B cell (primary cell): ENCODE data around the gene DIPK1B. TPM values are rescaled to one million over a fixed set of nuclear protein-coding genes. Genes with fewer than 3 reads are reported as not detected.
A peak's percentile ranks its signal among the peaks of the same experiment; 100 is the strongest.

ENCODE experiments used
- ATAC-seq: fragments of 200-7000 bp; cut with Tn5 transposase; one replicate; pipeline ENCODE4 v1.10.0; 2021; ENCODE audit warnings: low read depth, mild to moderate bottlenecking, moderate number of reproducible peaks, moderate library complexity
- CTCF ChIA-PET: fragments of 350-600 bp; sonication (Branson Sonifier 250); formaldehyde crosslinking; loops from one replicate; lab custom pipeline; 2021; ENCODE audit warnings: antibody characterized with exemption, inconsistent platforms; lab: Charles Lee
- POLR2A ChIA-PET: fragments of 350-600 bp; sonication (Branson Sonifier 250); formaldehyde crosslinking; loops from one replicate; lab custom pipeline; 2021; ENCODE audit warnings: antibody characterized with exemption; lab: Charles Lee
- DNase-seq: peaks from one replicate; pipeline ENCODE4 v3.0.0; 2013
- H2AFZ ChIP-seq: 2 replicates; pipeline ENCODE4 v1.6.1; 2012; ENCODE audit warnings: mild to moderate bottlenecking, low read depth, low read length; ENCODE audit not compliant: insufficient read depth, poor library complexity, severe bottlenecking
- H3K27ac ChIP-seq, 2 donors: 1 replicate in 1 of 2; 2 replicates in 1 of 2; pipeline ENCODE4 v1.5.1; 2012 to 2013; ENCODE audit warnings: low read length in 2 of 2, mild to moderate bottlenecking in 2 of 2, moderate library complexity in 1 of 2
- H3K27me3 ChIP-seq, 4 experiments: fragments of 200-600 bp in 1 of 4; sonication (generic) in 1 of 4; replicated peaks in 1 of 4; 1 replicate in 2 of 4; 2 replicates in 2 of 4; pipeline versions ENCODE4 v1.6.1 to v1.7.0; 2013 to 2016; ENCODE audit warnings: low read length in 3 of 4, mild to moderate bottlenecking in 2 of 4, mixed read lengths in 1 of 4, moderate library complexity in 1 of 4; ENCODE audit not compliant: insufficient read depth in 4 of 4, control insufficient read depth in 3 of 4; ENCODE audit errors: control extremely low read depth in 1 of 4
- H3K36me3 ChIP-seq, 2 experiments: replicated peaks in 1 of 2; 1 replicate in 1 of 2; 2 replicates in 1 of 2; pipeline versions ENCODE4 v1.6.1 to v1.7.1; 2013; ENCODE audit warnings: low read length in 1 of 2; ENCODE audit not compliant: insufficient read depth in 2 of 2, control insufficient read depth in 1 of 2; ENCODE audit errors: control extremely low read depth in 1 of 2, extremely low read depth in 1 of 2
- H3K4me1 ChIP-seq, 2 donors: fragments of 200-600 bp in 1 of 2; sonication (generic) in 1 of 2; 1 replicate in 1 of 2; 2 replicates in 1 of 2; pipeline versions ENCODE4 v1.5.1 to v1.6.1; 2013 to 2017; ENCODE audit warnings: low read length in 2 of 2; ENCODE audit not compliant: control insufficient read depth in 2 of 2, insufficient read depth in 2 of 2
- H3K4me2 ChIP-seq: replicated peaks from 2 replicates; pipeline ENCODE3; 2012; ENCODE audit warnings: mild to moderate bottlenecking, low read depth, low read length; ENCODE audit not compliant: poor library complexity, severe bottlenecking
- H3K4me3 ChIP-seq, 5 experiments: fragments of 200-600 bp in 1 of 5; sonication (generic) in 1 of 5; 1 replicate in 3 of 5; 2 replicates in 2 of 5; pipeline versions ENCODE4 v1.5.1 to v1.7.0; 2011 to 2016; ENCODE audit warnings: low read length in 4 of 5, mild to moderate bottlenecking in 4 of 5, low read depth in 2 of 5, control low read depth in 1 of 5, moderate library complexity in 1 of 5; ENCODE audit not compliant: insufficient read depth in 1 of 5; ENCODE audit errors: control extremely low read depth in 1 of 5, extremely low read depth in 1 of 5
- H3K79me2 ChIP-seq: fragments of 200-600 bp; sonication (generic); one replicate; pipeline ENCODE4 v1.6.0; 2016; ENCODE audit warnings: low read length; ENCODE audit not compliant: control insufficient read depth, insufficient read depth
- H3K9ac ChIP-seq: fragments of 200-600 bp; sonication (generic); 2 replicates; pipeline ENCODE4 v1.6.1; 2017; ENCODE audit warnings: mild to moderate bottlenecking, low read length, moderate library complexity
- H3K9me3 ChIP-seq, 3 donors: one replicate each; pipeline versions ENCODE4 v1.6.1 to v1.7.1; 2013; ENCODE audit warnings: low read length in 2 of 3; ENCODE audit not compliant: control insufficient read depth in 2 of 3, insufficient read depth in 1 of 3; ENCODE audit errors: control extremely low read depth in 1 of 3
- H4K20me1 ChIP-seq: 2 replicates; pipeline ENCODE4 v1.6.0; 2012; ENCODE audit warnings: mild to moderate bottlenecking, low read length; ENCODE audit not compliant: insufficient read depth, control insufficient read depth, poor library complexity, severe bottlenecking
- H3K27ac Mint-ChIP-seq: one replicate; pipeline ENCODE4 v1.8.0; 2021; ENCODE audit warnings: mixed read lengths
- H3K27me3 Mint-ChIP-seq: one replicate; pipeline ENCODE4 v1.8.0; 2021; ENCODE audit warnings: mixed read lengths
- H3K4me1 Mint-ChIP-seq: one replicate; pipeline ENCODE4 v1.8.0; 2021; ENCODE audit warnings: mixed read lengths
- H3K4me3 Mint-ChIP-seq: one replicate; pipeline ENCODE4 v1.8.0; 2021; ENCODE audit warnings: mixed read lengths
- H3K9me3 Mint-ChIP-seq: one replicate; pipeline ENCODE4 v1.8.0; 2022; ENCODE audit warnings: mixed read lengths; ENCODE audit not compliant: insufficient read depth
- EZH2 ChIP-seq: IDR thresholded peaks from 2 replicates; pipeline ENCODE4 v1.6.1; 2012; ENCODE audit warnings: borderline replicate concordance, low read depth, mild to moderate bottlenecking, moderate library complexity, low read length; ENCODE audit not compliant: insufficient read depth, poor library complexity, severe bottlenecking
- WGBS: methylation state at CpG from one replicate; pipeline ENCODE4 v1.1.5; 2013; ENCODE audit warnings: missing lambda C conversion rate; ENCODE audit not compliant: insufficient coverage; 5-methylcytosine and 5-hydroxymethylcytosine counted together
- intact Hi-C: fragments of 100-400 bp; cut with micrococcal nuclease; formaldehyde crosslinking; loops from one replicate; pipeline ENCODE4 v1.10.0; 2022
- polyA plus RNA-seq: library from polyadenylated mRNA; depleted of rRNA; stranded (reverse); fragments of >200 nt; gene quantifications from 2 replicates; pipeline ENCODE4 v1.2.3, GENCODE V29; 2012
- total RNA-seq, 2 donors: library from RNA; stranded (reverse); fragments of 120-200 nt in 1 of 2; gene quantifications; 1 replicate in 1 of 2; 2 replicates in 1 of 2; pipeline versions ENCODE4 v1.2.3 to v1.2.4, GENCODE V29; 2013 to 2022
- TF ChIP-seq, protein P1 (sequence below): fragments of 200-600 bp; IDR thresholded peaks from one replicate; pipeline ENCODE4 v1.8.0; 2022; ENCODE audit warnings: antibody characterized with exemption, mild to moderate bottlenecking

The DIPK1B gene
- total and polyA plus RNA-seq, 2 donors (not counting 1 experiment from before 2014, with no cell fraction given): 9.6 TPM

- DNase-seq (no peak), ATAC-seq (no peak)
- no peaks in the 10 kb centered on the region for H3K27me3 Mint-ChIP-seq
- H3K4me3 Mint-ChIP-seq: peak overlapping the region; percentile 75
- Histone ChIP-seq H2AFZ (no peak overlapping the region), H3K4me1 (peaks cover 49 to 72% of the 10 kb centered on the region in 2 donors), H3K36me3 (no peaks in the 10 kb centered on the region), H3K4me3 (no peak overlapping the region), H3K4me2 (peak overlapping the region; percentile 52), H3K9me3 (peaks cover 4 to 44% (median 26%) of the 10 kb centered on the region in 3 donors), H3K27ac (peak overlapping the region; percentile 71 to 83), H3K27me3 (no peaks in the 10 kb centered on the region), H4K20me1 (no peaks in the 10 kb centered on the region), H3K79me2 (no peaks in the 10 kb centered on the region), H3K9ac (no peak overlapping the region)
- TF ChIP-seq, protein P1, sequence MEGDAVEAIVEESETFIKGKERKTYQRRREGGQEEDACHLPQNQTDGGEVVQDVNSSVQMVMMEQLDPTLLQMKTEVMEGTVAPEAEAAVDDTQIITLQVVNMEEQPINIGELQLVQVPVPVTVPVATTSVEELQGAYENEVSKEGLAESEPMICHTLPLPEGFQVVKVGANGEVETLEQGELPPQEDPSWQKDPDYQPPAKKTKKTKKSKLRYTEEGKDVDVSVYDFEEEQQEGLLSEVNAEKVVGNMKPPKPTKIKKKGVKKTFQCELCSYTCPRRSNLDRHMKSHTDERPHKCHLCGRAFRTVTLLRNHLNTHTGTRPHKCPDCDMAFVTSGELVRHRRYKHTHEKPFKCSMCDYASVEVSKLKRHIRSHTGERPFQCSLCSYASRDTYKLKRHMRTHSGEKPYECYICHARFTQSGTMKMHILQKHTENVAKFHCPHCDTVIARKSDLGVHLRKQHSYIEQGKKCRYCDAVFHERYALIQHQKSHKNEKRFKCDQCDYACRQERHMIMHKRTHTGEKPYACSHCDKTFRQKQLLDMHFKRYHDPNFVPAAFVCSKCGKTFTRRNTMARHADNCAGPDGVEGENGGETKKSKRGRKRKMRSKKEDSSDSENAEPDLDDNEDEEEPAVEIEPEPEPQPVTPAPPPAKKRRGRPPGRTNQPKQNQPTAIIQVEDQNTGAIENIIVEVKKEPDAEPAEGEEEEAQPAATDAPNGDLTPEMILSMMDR: no peak
- TF ChIP-seq EZH2: no peak
- POLR2A ChIA-PET: interaction anchor here (2.2 to 5.9 kb wide), 3 partner anchors 8 to 22 kb away, joined by 9 to 60 read pairs (median 39); partner anchors contain the start of gene LCN8
- WGBS: 65% methylated on average over 2 of the region's 2 CpGs
- peak overlapping the region; percentile 96 for H3K27ac Mint-ChIP-seq
- CTCF ChIA-PET: interaction anchor here (1.3 to 4.3 kb wide), 4 partner anchors 7 to 22 kb away, joined by 3 to 47 read pairs (median 18); partner anchors contain the start of gene LCN8
- H3K9me3 Mint-ChIP-seq: peaks cover 5% of the 10 kb centered on the region
- H3K4me1 Mint-ChIP-seq: peaks cover 59% of the 10 kb centered on the region
- intact Hi-C loops: loop anchor here (1.0 to 10.0 kb wide), 2 partner anchors 8 to 206 kb away; partner anchors contain the start of genes LCN8 and NOTCH1
Measured at GRCh38 chr9:136750526-136750925, 38.2 kb downstream of the DIPK1B start.

- H3K27ac ChIP-seq: no peak overlapping the region
- DNase-seq (no peak), ATAC-seq (no peak)
- POLR2A ChIA-PET: interaction anchor here (2.2 to 5.9 kb wide), 2 partner anchors 10 to 22 kb away, joined by 9 to 60 read pairs; no protein-coding TSS in a partner anchor
- Mint-ChIP-seq H3K27ac (peak overlapping the region; percentile 96), H3K4me1 (peaks cover 60% of the 10 kb centered on the region), H3K9me3 (peaks cover 5% of the 10 kb centered on the region), H3K4me3 (no peak overlapping the region), H3K27me3 (no peaks in the 10 kb centered on the region)
- CTCF ChIA-PET: interaction anchor here (4.3 kb wide), 1 partner anchor 23 kb away, joined by 47 read pairs; no protein-coding TSS in a partner anchor
- peaks cover 4 to 51% (median 28%) of the 10 kb centered on the region in 3 donors for H3K9me3 ChIP-seq
- H3K9ac ChIP-seq: no peak overlapping the region
- intact Hi-C loops: loop anchor here (10.0 kb wide), 1 partner anchor 206 kb away; the partner anchor contains the start of gene NOTCH1
- H4K20me1 ChIP-seq: no peaks in the 10 kb centered on the region
- H3K4me2 ChIP-seq: no peak overlapping the region
- no CpG with 5 or more reads among the region's 1 CpG for WGBS
- H3K79me2 ChIP-seq: no peaks in the 10 kb centered on the region
- H3K4me1 ChIP-seq: peaks cover 49 to 73% of the 10 kb centered on the region in 2 donors
- no peaks in the 10 kb centered on the region for H3K27me3 ChIP-seq
- H3K4me3 ChIP-seq: no peak overlapping the region
- no peaks in the 10 kb centered on the region for H3K36me3 ChIP-seq
- no peak overlapping the region for H2AFZ ChIP-seq
- TF ChIP-seq, protein P1: no peak
- no peak for TF ChIP-seq EZH2
Measured at GRCh38 chr9:136751244-136751643, 38.9 kb downstream of the DIPK1B start.
